Smooth muscle cell (in vitro differentiated cells): Measurements from ENCODE around the gene IQGAP2. TPM values are rescaled to one million over a fixed set of nuclear protein-coding genes. Genes with fewer than 3 reads are reported as not detected.

Source experiments
- DNase-seq: peaks from one replicate; lab custom pipeline; 2025; ENCODE audit not compliant: unreplicated experiment; lab: John Stamatoyannopoulos, UW
- H2AFZ ChIP-seq: fragments of 200-600 bp; sonication (generic); 2 replicates; pipeline ENCODE4 v1.6.0; 2016; ENCODE audit warnings: antibody characterized with exemption, low read depth, mild to moderate bottlenecking
- H3F3A ChIP-seq: fragments of 200-600 bp; sonication (generic); 2 replicates; pipeline ENCODE4 v1.6.0; 2017; ENCODE audit warnings: antibody characterized with exemption, low read depth
- H3K27ac ChIP-seq: fragments of 200-600 bp; sonication (generic); 2 replicates; pipeline ENCODE4 v1.5.1; 2016; ENCODE audit warnings: low read depth, mild to moderate bottlenecking
- H3K27me3 ChIP-seq: fragments of 200-600 bp; sonication (generic); 2 replicates; pipeline ENCODE4 v1.6.1; 2016; ENCODE audit warnings: low read depth, mild to moderate bottlenecking
- H3K36me3 ChIP-seq: fragments of 200-600 bp; sonication (generic); 2 replicates; pipeline ENCODE4 v1.5.1; 2016; ENCODE audit warnings: low read depth
- H3K4me1 ChIP-seq: fragments of 200-600 bp; sonication (generic); 2 replicates; pipeline ENCODE4 v1.5.1; 2016; ENCODE audit warnings: low read depth
- H3K4me2 ChIP-seq: fragments of 200-600 bp; sonication (generic); 2 replicates; pipeline ENCODE4 v1.6.0; 2016; ENCODE audit warnings: mild to moderate bottlenecking
- H3K4me3 ChIP-seq: fragments of 200-600 bp; sonication (generic); 2 replicates; pipeline ENCODE4 v1.5.1; 2016; ENCODE audit warnings: mild to moderate bottlenecking
- H3K79me2 ChIP-seq: fragments of 200-600 bp; sonication (generic); 2 replicates; pipeline ENCODE4 v1.6.0; 2016; ENCODE audit warnings: low read depth, mild to moderate bottlenecking
- H3K9ac ChIP-seq: fragments of 200-600 bp; sonication (generic); 2 replicates; pipeline ENCODE4 v1.6.0; 2016; ENCODE audit warnings: low read depth
- H3K9me3 ChIP-seq: fragments of 200-600 bp; sonication (generic); replicated peaks from 2 replicates; pipeline ENCODE4 v1.5.1; 2016; ENCODE audit warnings: low read depth
- H4K20me1 ChIP-seq: fragments of 200-600 bp; sonication (generic); 2 replicates; pipeline ENCODE4 v1.6.0; 2016; ENCODE audit warnings: low read depth
- CTCF ChIP-seq: fragments of 200-600 bp; sonication (generic); IDR thresholded peaks from 2 replicates; pipeline ENCODE4 v1.5.1; 2017; ENCODE audit warnings: borderline replicate concordance, mild to moderate bottlenecking, antibody characterized with exemption; ENCODE audit not compliant: insufficient read depth, poor library complexity, severe bottlenecking
- WGBS: methylation state at CpG from one replicate; pipeline ENCODE4 v1.1.7; 2016; ENCODE audit warnings: low lambda C conversion rate; 5-methylcytosine and 5-hydroxymethylcytosine counted together
- polyA plus RNA-seq: library from polyadenylated mRNA; unstranded; fragments of >200 nt; fragmentation: Nextera tagmentation; extraction: Ambion mirVana; gene quantifications from 2 replicates; pipeline ENCODE4 v1.2.1, GENCODE V29; 2016
- total RNA-seq: library from RNA; depleted of rRNA; stranded (reverse); fragments of >200 nt; gene quantifications from 2 replicates; pipeline ENCODE4 v1.2.3, GENCODE V29; 2014

The IQGAP2 gene
- total and polyA plus RNA-seq, 2 experiments from 2014 or later, result 7.3 to 16.6 TPM

DNA sequence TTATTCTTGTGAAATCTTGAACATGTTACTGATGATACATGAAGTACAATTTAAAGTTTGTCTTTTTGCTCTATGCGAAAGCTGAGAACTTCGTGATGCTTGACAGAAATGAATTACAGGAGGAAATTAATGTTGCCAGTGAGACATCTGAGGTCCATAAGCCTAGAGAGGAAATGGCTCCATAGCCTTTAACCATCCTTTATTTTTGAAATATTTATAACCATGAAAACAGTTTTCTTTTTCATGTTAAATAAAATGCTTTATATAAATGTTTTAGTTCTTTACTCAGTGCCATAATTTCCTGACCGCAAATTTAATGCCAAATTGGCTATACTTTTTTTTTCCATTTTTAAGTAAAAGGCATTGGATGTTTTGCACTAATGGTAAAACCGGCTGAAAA lies 191.0 kb downstream of the IQGAP2 start:
- no peaks in the 10 kb centered on the region for H3K9me3 ChIP-seq
- H3K4me3 ChIP-seq, result no peak overlapping the region
- H3F3A ChIP-seq, result no peaks in the 10 kb centered on the region
- H2AFZ ChIP-seq, result no peak overlapping the region
- no peaks in the 10 kb centered on the region for H3K36me3 ChIP-seq
- no peaks in the 10 kb centered on the region for H3K27me3 ChIP-seq
- WGBS, result 82% methylated on average over 4 of the region's 4 CpGs
- H3K79me2 ChIP-seq, result no peaks in the 10 kb centered on the region
- no peak overlapping the region for H3K4me2 ChIP-seq
- no peaks in the 10 kb centered on the region for H3K4me1 ChIP-seq
- no peaks in the 10 kb centered on the region for H4K20me1 ChIP-seq
- no peak for TF ChIP-seq CTCF
- DNase-seq, result no peak
- H3K9ac ChIP-seq, result no peak overlapping the region
- no peak overlapping the region for H3K27ac ChIP-seq

DNA sequence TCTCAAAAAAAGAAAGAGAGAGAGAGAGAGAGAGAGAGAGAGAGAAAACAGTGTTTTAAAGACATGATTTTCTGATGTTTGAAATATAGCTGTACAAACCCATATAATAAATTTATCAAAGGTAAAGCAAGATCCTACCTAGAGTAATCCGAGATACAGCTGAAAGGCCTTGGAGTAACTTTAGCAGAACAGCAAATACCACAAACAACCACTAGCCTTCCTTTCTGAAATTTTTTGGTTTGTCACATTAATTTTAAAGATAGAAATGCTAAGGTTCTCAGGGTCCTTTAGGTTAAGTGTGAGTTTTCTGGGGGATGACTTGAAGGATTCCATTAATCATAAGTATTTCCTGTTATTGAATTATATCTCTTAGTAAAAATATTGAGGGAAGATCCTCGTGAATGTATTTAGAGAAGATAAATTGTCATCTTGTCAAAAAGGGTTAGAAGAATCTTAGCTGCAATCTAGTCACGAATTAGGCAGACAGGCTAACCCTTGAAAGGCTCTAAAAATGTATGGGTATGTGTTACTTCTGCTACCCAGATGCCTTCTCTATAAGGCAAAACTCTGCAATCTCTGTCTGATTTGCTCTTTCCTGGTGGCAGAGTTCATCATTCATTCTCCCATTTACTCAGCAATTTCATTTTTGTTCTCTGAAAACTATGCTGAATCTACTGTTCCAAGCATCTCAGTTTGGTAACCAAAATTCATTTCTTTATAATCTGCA lies 192.8 kb downstream of the IQGAP2 start:
- Histone ChIP-seq H3K27ac (no peak overlapping the region), H3K9ac (no peak overlapping the region), H3K36me3 (no peaks in the 10 kb centered on the region), H3K4me3 (no peak overlapping the region), H2AFZ (no peak overlapping the region), H3K79me2 (no peaks in the 10 kb centered on the region), H3F3A (no peaks in the 10 kb centered on the region), H3K27me3 (no peaks in the 10 kb centered on the region), H3K9me3 (no peaks in the 10 kb centered on the region), H3K4me2 (no peak overlapping the region), H3K4me1 (no peaks in the 10 kb centered on the region), H4K20me1 (no peaks in the 10 kb centered on the region)
- WGBS, result 85% methylated on average over 3 of the region's 3 CpGs
- no peak for DNase-seq
- TF ChIP-seq CTCF, result no peak

DNA sequence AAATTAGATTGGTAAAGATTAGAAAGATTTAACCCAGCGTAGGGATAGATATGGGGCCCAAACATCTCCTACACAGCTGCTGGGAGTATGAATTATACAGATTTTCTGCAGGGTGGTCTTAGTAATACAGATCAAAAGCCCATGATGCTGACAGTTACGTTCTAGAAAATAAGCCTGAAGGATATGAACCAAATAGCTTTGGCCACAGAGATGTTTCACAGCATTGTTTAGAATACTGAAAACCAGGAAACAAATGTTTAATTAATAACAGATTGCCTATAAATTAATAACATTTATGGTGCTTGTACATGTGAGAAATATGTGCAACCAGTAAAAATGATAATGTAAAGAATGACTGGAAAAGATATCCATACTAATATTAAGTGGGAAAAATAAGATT lies 195.4 kb downstream of the IQGAP2 start:
- Histone ChIP-seq H3F3A (no peaks in the 10 kb centered on the region), H3K4me3 (no peak overlapping the region), H3K79me2 (no peaks in the 10 kb centered on the region), H3K4me1 (no peaks in the 10 kb centered on the region), H3K27me3 (no peaks in the 10 kb centered on the region), H3K4me2 (no peak overlapping the region), H3K27ac (no peak overlapping the region), H3K9me3 (no peaks in the 10 kb centered on the region), H4K20me1 (no peaks in the 10 kb centered on the region), H3K36me3 (no peaks in the 10 kb centered on the region), H3K9ac (no peak overlapping the region), H2AFZ (no peak overlapping the region)
- no peak for TF ChIP-seq CTCF
- WGBS, result 86% methylated on average over 2 of the region's 2 CpGs
- DNase-seq, result no peak

DNA sequence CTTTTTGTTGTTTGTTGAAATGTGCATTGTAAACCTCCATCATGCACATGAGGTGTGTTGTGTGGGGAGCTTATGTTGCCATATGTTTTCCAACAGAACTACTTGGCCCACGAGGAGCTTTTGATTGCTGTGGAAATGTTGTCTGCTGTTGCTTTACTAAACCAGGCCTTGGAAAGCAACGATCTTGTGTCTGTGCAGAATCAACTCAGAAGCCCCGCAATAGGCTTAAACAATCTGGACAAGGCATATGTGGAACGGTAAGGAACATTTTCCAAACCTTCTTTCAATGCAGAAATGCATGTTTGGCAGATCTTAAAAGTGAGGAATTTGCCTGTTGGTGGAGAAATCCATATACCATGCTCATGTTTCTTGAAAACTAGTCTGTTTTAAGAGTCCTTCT lies 197.6 kb downstream of the IQGAP2 start:
- Histone ChIP-seq H3K9ac (no peak overlapping the region), H3K36me3 (no peaks in the 10 kb centered on the region), H3K27me3 (no peaks in the 10 kb centered on the region), H3K4me1 (no peaks in the 10 kb centered on the region), H3F3A (no peaks in the 10 kb centered on the region), H3K9me3 (no peaks in the 10 kb centered on the region), H3K4me3 (no peak overlapping the region), H3K79me2 (no peaks in the 10 kb centered on the region), H2AFZ (no peak overlapping the region), H3K4me2 (no peak overlapping the region), H4K20me1 (no peaks in the 10 kb centered on the region), H3K27ac (no peak overlapping the region)
- WGBS, result 83% methylated on average over 4 of the region's 4 CpGs
- TF ChIP-seq CTCF, result no peak
- no peak for DNase-seq
